ENCODE measurements around the gene PPM1N.

Gene PPM1N

GRCh38 chr19:45522010-45522941, 24.0 kb downstream of the PPM1N start:
- H3K9me3 Mint-ChIP-seq (ENCODE audit: low read depth): no peaks in the 10 kb centered on the region
- H3K27ac Mint-ChIP-seq: no peak overlapping the region
- peaks cover 8% of the 10 kb centered on the region for H3K4me1 Mint-ChIP-seq (ENCODE audit: low read depth)
- no peak overlapping the region for H3K4me3 Mint-ChIP-seq
- no peaks in the 10 kb centered on the region for H3K36me3 Mint-ChIP-seq
- no peaks in the 10 kb centered on the region for H3K27me3 Mint-ChIP-seq

- Mint-ChIP-seq H3K27me3 (no peaks in the 10 kb centered on the region), H3K27ac (peak overlapping the region; percentile 68), H3K9me3 (ENCODE audit: low read depth) (no peaks in the 10 kb centered on the region), H3K4me1 (ENCODE audit: low read depth) (peaks cover 15% of the 10 kb centered on the region), H3K36me3 (no peaks in the 10 kb centered on the region), H3K4me3 (no peak overlapping the region)
Measured at GRCh38 chr19:45523642-45524256, 25.5 kb downstream of the PPM1N start.

GRCh38 chr19:45524575-45525129, 26.4 kb downstream of the PPM1N start:
- H3K36me3 Mint-ChIP-seq: no peaks in the 10 kb centered on the region
- H3K27ac Mint-ChIP-seq: no peak overlapping the region
- H3K9me3 Mint-ChIP-seq (ENCODE audit: low read depth): no peaks in the 10 kb centered on the region
- H3K27me3 Mint-ChIP-seq: no peaks in the 10 kb centered on the region
- no peak overlapping the region for H3K4me3 Mint-ChIP-seq
- peaks cover 20% of the 10 kb centered on the region for H3K4me1 Mint-ChIP-seq (ENCODE audit: low read depth)

- no peaks in the 10 kb centered on the region for H3K36me3 Mint-ChIP-seq
- H3K27ac Mint-ChIP-seq: peak overlapping the region; percentile 34
- H3K27me3 Mint-ChIP-seq: no peaks in the 10 kb centered on the region
- peaks cover 20% of the 10 kb centered on the region for H3K4me1 Mint-ChIP-seq (ENCODE audit: low read depth)
- H3K9me3 Mint-ChIP-seq (ENCODE audit: low read depth): no peaks in the 10 kb centered on the region
- no peak overlapping the region for H3K4me3 Mint-ChIP-seq
Measured at GRCh38 chr19:45526143-45526542, 27.9 kb downstream of the PPM1N start.

GRCh38 chr19:45526971-45527370, 28.7 kb downstream of the PPM1N start:
- Mint-ChIP-seq H3K4me1 (ENCODE audit: low read depth) (peaks cover 20% of the 10 kb centered on the region), H3K9me3 (ENCODE audit: low read depth) (no peaks in the 10 kb centered on the region), H3K4me3 (no peak overlapping the region), H3K27me3 (no peaks in the 10 kb centered on the region), H3K36me3 (no peaks in the 10 kb centered on the region), H3K27ac (no peak overlapping the region)

GRCh38 chr19:45527731-45528130, 29.5 kb downstream of the PPM1N start:
- peaks cover 20% of the 10 kb centered on the region for H3K4me1 Mint-ChIP-seq (ENCODE audit: low read depth)
- H3K4me3 Mint-ChIP-seq: no peak overlapping the region
- no peaks in the 10 kb centered on the region for H3K27me3 Mint-ChIP-seq
- no peaks in the 10 kb centered on the region for H3K9me3 Mint-ChIP-seq (ENCODE audit: low read depth)
- H3K27ac Mint-ChIP-seq: peak overlapping the region; percentile 16
- H3K36me3 Mint-ChIP-seq: no peaks in the 10 kb centered on the region

GRCh38 chr19:45528149-45528743, 30.0 kb downstream of the PPM1N start:
- Mint-ChIP-seq H3K27ac (no peak overlapping the region), H3K27me3 (no peaks in the 10 kb centered on the region), H3K4me1 (ENCODE audit: low read depth) (peaks cover 19% of the 10 kb centered on the region), H3K9me3 (ENCODE audit: low read depth) (no peaks in the 10 kb centered on the region), H3K36me3 (no peaks in the 10 kb centered on the region), H3K4me3 (peak overlapping the region; percentile 60)

GRCh38 chr19:45528744-45529419, 30.6 kb downstream of the PPM1N start:
- Mint-ChIP-seq H3K9me3 (ENCODE audit: low read depth) (no peaks in the 10 kb centered on the region), H3K27me3 (no peaks in the 10 kb centered on the region), H3K27ac (no peak overlapping the region), H3K4me3 (peak overlapping the region; percentile 34), H3K36me3 (no peaks in the 10 kb centered on the region), H3K4me1 (ENCODE audit: low read depth) (peaks cover 13% of the 10 kb centered on the region)

- Mint-ChIP-seq H3K4me1 (ENCODE audit: low read depth) (peaks cover 12% of the 10 kb centered on the region), H3K9me3 (ENCODE audit: low read depth) (no peaks in the 10 kb centered on the region), H3K4me3 (peak overlapping the region; percentile 34), H3K36me3 (no peaks in the 10 kb centered on the region), H3K27me3 (no peaks in the 10 kb centered on the region), H3K27ac (no peak overlapping the region)
Measured at GRCh38 chr19:45529420-45529785, 31.2 kb downstream of the PPM1N start.

- H3K4me3 Mint-ChIP-seq: no peak overlapping the region
- H3K27me3 Mint-ChIP-seq: no peaks in the 10 kb centered on the region
- H3K27ac Mint-ChIP-seq: no peak overlapping the region
- no peaks in the 10 kb centered on the region for H3K36me3 Mint-ChIP-seq
- H3K4me1 Mint-ChIP-seq (ENCODE audit: low read depth): peaks cover 12% of the 10 kb centered on the region
- no peaks in the 10 kb centered on the region for H3K9me3 Mint-ChIP-seq (ENCODE audit: low read depth)
Measured at GRCh38 chr19:45531349-45531748, 33.1 kb downstream of the PPM1N start.

- Mint-ChIP-seq H3K27ac (no peak overlapping the region), H3K36me3 (peaks cover 6% of the 10 kb centered on the region), H3K4me1 (ENCODE audit: low read depth) (no peaks in the 10 kb centered on the region), H3K4me3 (no peak overlapping the region), H3K27me3 (no peaks in the 10 kb centered on the region), H3K9me3 (ENCODE audit: low read depth) (no peaks in the 10 kb centered on the region)
Measured at GRCh38 chr19:45539459-45539858, 41.2 kb downstream of the PPM1N start.

GRCh38 chr19:45542234-45542668, 44.0 kb downstream of the PPM1N start:
- Mint-ChIP-seq H3K9me3 (ENCODE audit: low read depth) (no peaks in the 10 kb centered on the region), H3K27ac (no peak overlapping the region), H3K27me3 (no peaks in the 10 kb centered on the region), H3K4me1 (ENCODE audit: low read depth) (no peaks in the 10 kb centered on the region), H3K4me3 (no peak overlapping the region), H3K36me3 (peaks cover 2% of the 10 kb centered on the region)

GRCh38 chr19:45547211-45547770, 49.0 kb downstream of the PPM1N start:
- no peaks in the 10 kb centered on the region for H3K27me3 Mint-ChIP-seq
- H3K4me3 Mint-ChIP-seq: no peak overlapping the region
- H3K9me3 Mint-ChIP-seq (ENCODE audit: low read depth): no peaks in the 10 kb centered on the region
- no peak overlapping the region for H3K27ac Mint-ChIP-seq
- H3K4me1 Mint-ChIP-seq (ENCODE audit: low read depth): no peaks in the 10 kb centered on the region
- no peaks in the 10 kb centered on the region for H3K36me3 Mint-ChIP-seq

GRCh38 chr19:45547965-45548609, 49.8 kb downstream of the PPM1N start:
- H3K4me1 Mint-ChIP-seq (ENCODE audit: low read depth): no peaks in the 10 kb centered on the region
- no peak overlapping the region for H3K4me3 Mint-ChIP-seq
- H3K27ac Mint-ChIP-seq: no peak overlapping the region
- H3K36me3 Mint-ChIP-seq: no peaks in the 10 kb centered on the region
- H3K9me3 Mint-ChIP-seq (ENCODE audit: low read depth): no peaks in the 10 kb centered on the region
- no peaks in the 10 kb centered on the region for H3K27me3 Mint-ChIP-seq

All from activated naive CD8-positive, alpha-beta T cell (primary cell).